Measurements from ENCODE around the gene HELZ.

DNA sequence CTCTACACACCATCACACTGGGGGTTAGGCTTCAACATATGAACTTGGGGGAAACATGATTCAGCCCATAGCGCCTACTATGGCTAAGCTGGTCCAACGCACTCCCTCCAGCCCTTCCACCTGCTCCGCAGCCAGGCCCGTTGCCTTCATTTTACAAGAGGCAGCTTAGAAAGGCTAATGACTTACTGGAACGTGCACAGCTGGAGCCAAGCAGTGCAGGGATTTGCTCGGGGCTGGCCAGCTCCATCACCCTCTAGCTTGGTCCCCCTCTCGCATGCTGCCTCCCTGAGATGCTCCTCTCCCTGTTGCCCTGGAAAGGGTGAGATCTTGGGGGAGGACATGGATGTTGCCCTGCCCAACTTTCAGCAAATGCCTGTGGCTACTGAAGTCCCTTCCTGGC, 203.5 kb downstream of the HELZ start:
- TF ChIP-seq, protein P1, sequence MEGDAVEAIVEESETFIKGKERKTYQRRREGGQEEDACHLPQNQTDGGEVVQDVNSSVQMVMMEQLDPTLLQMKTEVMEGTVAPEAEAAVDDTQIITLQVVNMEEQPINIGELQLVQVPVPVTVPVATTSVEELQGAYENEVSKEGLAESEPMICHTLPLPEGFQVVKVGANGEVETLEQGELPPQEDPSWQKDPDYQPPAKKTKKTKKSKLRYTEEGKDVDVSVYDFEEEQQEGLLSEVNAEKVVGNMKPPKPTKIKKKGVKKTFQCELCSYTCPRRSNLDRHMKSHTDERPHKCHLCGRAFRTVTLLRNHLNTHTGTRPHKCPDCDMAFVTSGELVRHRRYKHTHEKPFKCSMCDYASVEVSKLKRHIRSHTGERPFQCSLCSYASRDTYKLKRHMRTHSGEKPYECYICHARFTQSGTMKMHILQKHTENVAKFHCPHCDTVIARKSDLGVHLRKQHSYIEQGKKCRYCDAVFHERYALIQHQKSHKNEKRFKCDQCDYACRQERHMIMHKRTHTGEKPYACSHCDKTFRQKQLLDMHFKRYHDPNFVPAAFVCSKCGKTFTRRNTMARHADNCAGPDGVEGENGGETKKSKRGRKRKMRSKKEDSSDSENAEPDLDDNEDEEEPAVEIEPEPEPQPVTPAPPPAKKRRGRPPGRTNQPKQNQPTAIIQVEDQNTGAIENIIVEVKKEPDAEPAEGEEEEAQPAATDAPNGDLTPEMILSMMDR (IDR thresholded peaks at IDR 0.05 in 4 of 5, conservative IDR thresholded peaks at IDR 0.05 in 1 of 5) = no peak
- TF ChIP-seq POLR2A (IDR thresholded peaks at IDR 0.05) = no peak

Measured in gastrocnemius medialis (tissue), 4 donors.